Thymus (tissue), 11 donors: Measurements from ENCODE around the gene NSD1. TPM values are rescaled to one million over a fixed set of nuclear protein-coding genes. Genes with fewer than 3 reads are reported as not detected.
A peak's percentile ranks its signal among the peaks of the same experiment; 100 is the strongest.

Source experiments
- DNase-seq, 9 donors: peaks; one replicate each; pipeline ENCODE4 v3.0.0-alpha.2; 2013; ENCODE audit warnings: low spot score in 9 of 9, low read depth in 6 of 9, missing footprints in 1 of 9
- H3K27ac ChIP-seq, 2 donors: one replicate each; pipeline ENCODE4 v1.5.1; 2013; ENCODE audit warnings: control low read depth in 1 of 2, low read depth in 1 of 2, low read length in 1 of 2, mild to moderate bottlenecking in 1 of 2, moderate library complexity in 1 of 2
- H3K27me3 ChIP-seq, 2 donors: one replicate each; pipeline ENCODE4 v1.5.1; 2013; ENCODE audit warnings: low read length in 1 of 2; ENCODE audit not compliant: control insufficient read depth in 2 of 2, insufficient read depth in 1 of 2
- H3K36me3 ChIP-seq, 2 donors: one replicate each; pipeline ENCODE4 v1.5.1; 2013; ENCODE audit warnings: low read length in 1 of 2, mild to moderate bottlenecking in 1 of 2, moderate library complexity in 1 of 2; ENCODE audit not compliant: control insufficient read depth in 2 of 2, insufficient read depth in 2 of 2
- H3K4me1 ChIP-seq, 2 donors: one replicate each; pipeline ENCODE4 v1.5.1; 2013; ENCODE audit warnings: low read length in 2 of 2; ENCODE audit not compliant: control insufficient read depth in 2 of 2, insufficient read depth in 2 of 2
- H3K4me3 ChIP-seq, 2 donors: one replicate each; pipeline ENCODE4 v1.5.1; 2013; ENCODE audit warnings: low read length in 2 of 2, control low read depth in 1 of 2, mild to moderate bottlenecking in 1 of 2
- H3K9me3 ChIP-seq, 2 donors: one replicate each; pipeline ENCODE4 v1.5.1; 2013; ENCODE audit warnings: low read length in 1 of 2, mild to moderate bottlenecking in 1 of 2; ENCODE audit not compliant: control insufficient read depth in 2 of 2, insufficient read depth in 1 of 2
- WGBS: extraction: QIAGEN DNeasy Blood & Tissue Kit; methylation state at CpG from one replicate; pipeline ENCODE4 v1.1.7; 2013; 5-methylcytosine and 5-hydroxymethylcytosine counted together
- polyA plus RNA-seq: library from polyadenylated mRNA; stranded (reverse); fragments of 200-250 nt; gene quantifications from one replicate; pipeline ENCODE4 v1.2.3, GENCODE V29; 2013
- total RNA-seq: library from RNA; stranded (reverse); fragments of 120-200 nt; gene quantifications from one replicate; pipeline ENCODE4 v1.2.4, GENCODE V29; 2013
- donor health status: healthy.

Gene NSD1
- total and polyA plus RNA-seq, 2 donors = 10.9 to 34.1 TPM

DNA sequence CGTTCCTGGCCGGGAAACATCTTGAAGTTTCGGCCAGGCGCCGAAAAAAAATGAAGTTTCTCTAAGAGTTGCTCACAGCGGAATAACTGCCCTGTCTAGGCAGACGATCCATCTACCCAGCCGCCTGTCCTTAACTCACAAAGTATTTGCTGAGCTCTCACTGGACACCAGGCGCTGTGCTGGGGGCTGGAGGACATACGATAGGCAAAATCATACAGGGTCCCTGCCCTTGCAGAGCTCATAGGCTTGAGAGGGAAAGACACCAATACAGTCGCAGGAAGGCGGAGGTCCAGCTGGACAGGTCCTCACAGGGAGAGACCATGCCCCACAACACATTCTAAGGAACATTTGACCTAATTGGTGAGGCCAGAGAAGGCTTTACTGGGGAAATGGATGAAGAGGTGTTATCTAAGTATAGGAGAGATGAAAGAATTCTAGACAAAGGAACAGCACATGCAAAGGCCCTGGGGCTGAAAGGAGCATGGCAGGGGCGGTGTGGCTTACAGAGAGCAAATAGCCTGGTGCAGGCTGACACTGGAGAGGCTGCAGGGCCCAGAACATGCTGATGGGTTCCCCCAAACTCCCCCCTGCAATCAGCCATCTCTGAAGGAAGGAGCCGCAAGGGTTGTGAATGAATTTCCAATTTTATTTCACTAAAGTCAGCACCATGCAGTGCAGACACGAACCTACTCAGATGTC, 180.1 kb downstream of the NSD1 start:
- DNase-seq = no peak
- H3K9me3 ChIP-seq = no peaks in the 10 kb centered on the region
- H3K36me3 ChIP-seq = peaks cover 4 to 25% of the 10 kb centered on the region in 2 donors
- H3K27ac ChIP-seq = no peak overlapping the region
- peaks cover 26 to 46% of the 10 kb centered on the region in 2 donors for H3K4me1 ChIP-seq
- H3K4me3 ChIP-seq = no peak overlapping the region
- H3K27me3 ChIP-seq = no peaks in the 10 kb centered on the region
- WGBS = 94% methylated on average over 15 of the region's 15 CpGs

- DNase-seq = no peak
- WGBS = 98% methylated on average over 18 of the region's 18 CpGs
- no peak overlapping the region for H3K4me3 ChIP-seq
- H3K27me3 ChIP-seq = no peaks in the 10 kb centered on the region
- H3K4me1 ChIP-seq = peaks cover 26 to 37% of the 10 kb centered on the region in 2 donors
- peaks cover 0 to 17% of the 10 kb centered on the region in 2 donors for H3K36me3 ChIP-seq
- H3K9me3 ChIP-seq = peaks cover 0 to under 1% of the 10 kb centered on the region in 2 donors
- no peak overlapping the region for H3K27ac ChIP-seq
Observed at GRCh38 chr5:177314376-177315342, 181.1 kb downstream of the NSD1 start.

DNA sequence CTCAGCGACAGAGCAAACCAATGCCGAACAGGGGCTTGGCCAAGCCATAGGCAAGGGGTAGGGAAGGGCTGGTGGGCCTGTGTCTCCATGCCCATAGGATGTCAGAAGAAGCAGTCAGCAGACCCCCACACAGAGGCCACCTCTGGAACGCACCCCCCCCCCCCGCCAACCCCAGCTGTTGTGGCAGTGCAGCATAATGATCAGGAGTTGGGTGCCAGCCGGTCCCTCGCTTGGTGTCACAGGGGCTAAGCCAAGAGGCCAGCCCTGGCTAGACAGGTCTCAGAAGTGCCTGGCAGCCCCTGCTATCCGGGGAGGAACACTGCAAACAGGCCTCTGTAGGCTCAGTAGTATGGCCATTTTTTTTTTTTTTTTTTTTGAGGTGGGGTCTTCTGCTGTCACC, 181.8 kb downstream of the NSD1 start:
- peaks cover 0 to 8% of the 10 kb centered on the region in 2 donors for H3K9me3 ChIP-seq
- peaks cover 0 to 17% of the 10 kb centered on the region in 2 donors for H3K36me3 ChIP-seq
- WGBS = 96% methylated on average over 7 of the region's 7 CpGs
- H3K27me3 ChIP-seq = no peaks in the 10 kb centered on the region
- no peak overlapping the region for H3K4me3 ChIP-seq
- no peak for DNase-seq
- no peak overlapping the region for H3K27ac ChIP-seq
- H3K4me1 ChIP-seq = peaks cover 20 to 32% of the 10 kb centered on the region in 2 donors

DNA sequence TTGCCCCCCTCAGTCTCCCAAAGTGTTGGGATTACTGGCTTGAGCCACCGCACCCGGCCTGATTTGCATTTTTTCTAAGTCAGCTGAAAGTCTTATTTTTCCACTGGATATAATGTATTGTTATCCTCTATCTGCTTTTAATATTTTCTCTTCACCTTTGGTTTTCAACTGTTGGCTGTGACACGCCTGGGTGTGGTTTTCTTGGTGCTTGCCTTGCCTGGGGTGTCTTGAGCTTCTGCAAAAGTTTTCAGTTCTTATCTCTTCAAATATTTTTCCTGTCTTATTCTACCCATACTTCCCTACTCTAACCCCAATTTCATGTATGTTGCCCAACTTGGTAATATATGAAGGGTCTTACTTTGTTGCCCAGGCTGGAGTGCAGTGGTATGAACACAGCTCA, 182.4 kb downstream of the NSD1 start:
- WGBS = 81% methylated on average over 3 of the region's 3 CpGs
- no peak overlapping the region for H3K4me3 ChIP-seq
- peaks cover 14 to 26% of the 10 kb centered on the region in 2 donors for H3K4me1 ChIP-seq
- peaks cover 0 to 9% of the 10 kb centered on the region in 2 donors for H3K9me3 ChIP-seq
- DNase-seq = no peak
- no peak overlapping the region for H3K27ac ChIP-seq
- H3K36me3 ChIP-seq = peaks cover 0 to 18% of the 10 kb centered on the region in 2 donors
- no peaks in the 10 kb centered on the region for H3K27me3 ChIP-seq

GRCh38 chr5:177317959-177318377, 184.4 kb downstream of the NSD1 start:
- WGBS = 48% methylated on average over 7 of the region's 7 CpGs
- no peaks in the 10 kb centered on the region for H3K27me3 ChIP-seq
- peaks cover 0 to 9% of the 10 kb centered on the region in 2 donors for H3K9me3 ChIP-seq
- peaks cover 0 to 19% of the 10 kb centered on the region in 2 donors for H3K36me3 ChIP-seq
- peak in 8 of 9 donors; percentile 65 to 87 (median 76) for DNase-seq
- no peak overlapping the region for H3K4me3 ChIP-seq
- no peak overlapping the region for H3K27ac ChIP-seq
- H3K4me1 ChIP-seq = peaks cover 1 to 8% of the 10 kb centered on the region in 2 donors

DNA sequence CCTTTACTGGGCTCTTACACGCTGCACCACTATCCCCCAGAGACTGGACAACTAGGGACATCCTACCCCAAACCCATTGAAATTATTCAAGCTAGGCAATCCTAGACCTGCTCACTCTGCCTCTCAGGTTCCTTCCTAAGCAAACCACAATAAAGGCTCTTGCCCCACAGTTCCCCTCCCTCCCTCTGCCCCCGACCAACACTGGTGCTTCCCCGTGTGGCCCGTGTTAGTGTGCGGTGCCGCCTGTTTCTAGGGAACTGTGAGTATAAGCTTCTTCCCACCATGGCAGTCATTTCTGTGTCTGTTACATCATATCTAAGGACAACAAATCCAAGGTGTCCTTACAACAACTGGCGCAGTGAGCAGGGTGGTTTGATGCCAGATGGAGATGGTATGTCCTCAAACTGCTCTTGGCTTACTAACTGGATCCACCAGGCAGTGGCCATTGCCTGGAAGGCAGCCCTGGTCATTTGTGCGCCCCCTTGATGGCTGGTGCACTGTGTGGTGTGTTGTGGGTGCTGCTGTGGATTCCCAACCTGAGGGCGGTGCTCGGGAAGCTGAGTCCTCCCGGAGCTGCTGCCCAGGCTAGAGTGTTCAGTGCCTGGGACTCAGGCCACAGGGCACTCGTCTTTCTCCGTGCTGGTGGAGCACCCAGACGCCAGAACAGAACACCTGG, 186.5 kb downstream of the NSD1 start:
- peaks cover 0 to 3% of the 10 kb centered on the region in 2 donors for H3K4me1 ChIP-seq
- peaks cover 0 to 15% of the 10 kb centered on the region in 2 donors for H3K36me3 ChIP-seq
- H3K27me3 ChIP-seq = no peaks in the 10 kb centered on the region
- H3K27ac ChIP-seq = no peak overlapping the region
- peaks cover 0 to 9% of the 10 kb centered on the region in 2 donors for H3K9me3 ChIP-seq
- WGBS = 71% methylated on average over 14 of the region's 14 CpGs
- H3K4me3 ChIP-seq = no peak overlapping the region
- DNase-seq = no peak

GRCh38 chr5:177320879-177321278, 187.3 kb downstream of the NSD1 start:
- Histone ChIP-seq H3K27me3 (no peaks in the 10 kb centered on the region), H3K4me3 (no peak overlapping the region), H3K4me1 (peaks cover 0 to 3% of the 10 kb centered on the region in 2 donors), H3K36me3 (peaks cover 0 to 18% of the 10 kb centered on the region in 2 donors), H3K27ac (no peak overlapping the region), H3K9me3 (peaks cover 0 to 9% of the 10 kb centered on the region in 2 donors)
- WGBS = 56% methylated on average over 7 of the region's 7 CpGs
- no peak for DNase-seq

GRCh38 chr5:177325868-177326381, 192.4 kb downstream of the NSD1 start:
- WGBS = 92% methylated on average over 1 of the region's 1 CpG
- no peak overlapping the region for H3K4me3 ChIP-seq
- no peaks in the 10 kb centered on the region for H3K9me3 ChIP-seq
- H3K27me3 ChIP-seq = no peaks in the 10 kb centered on the region
- no peak overlapping the region for H3K27ac ChIP-seq
- peaks cover 24 to 25% of the 10 kb centered on the region in 2 donors for H3K36me3 ChIP-seq
- H3K4me1 ChIP-seq = peaks cover 0 to 3% of the 10 kb centered on the region in 2 donors
- DNase-seq = no peak
